Breast epithelium (tissue), 3 donors: Measurements from ENCODE around the gene PLEK2.

Source experiments
- CTCF ChIP-seq, 3 donors: fragments of 450-650 bp; IDR thresholded peaks; one replicate each; pipeline ENCODE4 v1.5.1; 2016 to 2017; ENCODE audit warnings: antibody characterized with exemption in 3 of 3, mild to moderate bottlenecking in 3 of 3, moderate library complexity in 3 of 3
- POLR2A ChIP-seq: fragments of 450-650 bp; IDR thresholded peaks from one replicate; pipeline ENCODE4 v1.6.1; 2016; ENCODE audit warnings: antibody characterized with exemption, mild to moderate bottlenecking, moderate library complexity
- POLR2AphosphoS5 ChIP-seq, 3 donors: sonication (generic); formaldehyde crosslinking; IDR thresholded peaks; one replicate each; pipeline ENCODE4 v1.6.1; 2017; ENCODE audit warnings: antibody characterized with exemption in 3 of 3

GRCh38 chr14:67447033-67447381 is 35.0 kb upstream of the PLEK2 start:
- TF ChIP-seq CTCF (IDR thresholded peaks at IDR 0.05) (no peak), POLR2A (no peak), POLR2AphosphoS5 (IDR thresholded peaks at IDR 0.05) (no peak)
